ENCODE measurements around the gene SRSF11. TPM values are rescaled to one million over a fixed set of nuclear protein-coding genes. Genes with fewer than 3 reads are reported as not detected.

The SRSF11 gene
- total RNA-seq, 1 experiment from 2014 or later = 92.0 TPM

Other genes with a start within 250 kb of the SRSF11 start
- gene LRRC40, start 15.8 kb upstream of the SRSF11 start, total RNA-seq (2014; rRNA removed; shearing (Covaris generic)) = 41.2 and 46.8 TPM in 2 replicates
- 25.8 and 27.6 TPM in 2 replicates for gene ANKRD13C, start 133.3 kb downstream of the SRSF11 start, total RNA-seq (2014; rRNA removed; shearing (Covaris generic))
- 0.31 and 1.8 TPM in 2 replicates for gene CTH, start 189.9 kb downstream of the SRSF11 start, total RNA-seq (2014; rRNA removed; shearing (Covaris generic))